Nephron (organoid): ENCODE results near the gene NUAK1.

Source experiments
- H3K27ac Mint-ChIP-seq, 3 experiments: 2 replicates each; pipeline ENCODE4 v1.8.0; 2020; ENCODE audit warnings: mixed read lengths in 3 of 3, mild to moderate bottlenecking in 2 of 3, moderate library complexity in 1 of 3
- H3K27me3 Mint-ChIP-seq: 2 replicates; pipeline ENCODE4 v1.8.0; 2021; ENCODE audit warnings: low read depth, mild to moderate bottlenecking, moderate library complexity, mixed read lengths
- H3K36me3 Mint-ChIP-seq: 2 replicates; pipeline ENCODE4 v1.8.0; 2020; ENCODE audit warnings: low read depth, mixed read lengths
- H3K4me1 Mint-ChIP-seq: 2 replicates; pipeline ENCODE4 v1.8.0; 2020; ENCODE audit warnings: mixed read lengths
- H3K4me3 Mint-ChIP-seq, 3 experiments: 2 replicates each; pipeline ENCODE4 v1.8.0; 2020; ENCODE audit warnings: mild to moderate bottlenecking in 3 of 3, mixed read lengths in 3 of 3, moderate library complexity in 2 of 3
- H3K9me3 Mint-ChIP-seq: 2 replicates; pipeline ENCODE4 v1.8.0; 2020; ENCODE audit warnings: mixed read lengths
- CTCF ChIP-seq, 3 experiments: fragments of 200-600 bp; sonication (generic); IDR thresholded peaks; one replicate each; pipeline ENCODE4 v1.5.0; 2021; ENCODE audit warnings: antibody characterized with exemption in 3 of 3; ENCODE audit not compliant: unreplicated experiment in 3 of 3

NUAK1 gene

GRCh38 chr12:106135781-106136180 lies 3.0 kb downstream of the NUAK1 start:
- no peaks in the 10 kb centered on the region for H3K9me3 Mint-ChIP-seq
- H3K36me3 Mint-ChIP-seq: no peaks in the 10 kb centered on the region
- peaks cover 81% of the 10 kb centered on the region for H3K4me1 Mint-ChIP-seq
- no peak for TF ChIP-seq CTCF (IDR thresholded peaks at IDR 0.05; ENCODE audit: unreplicated experiment in 3 of 3)
- H3K27me3 Mint-ChIP-seq: no peaks in the 10 kb centered on the region
- peak overlapping the region in 2 of 3 experiments; percentile 92 for H3K27ac Mint-ChIP-seq
- H3K4me3 Mint-ChIP-seq: peak overlapping the region; percentile 84 to 98 (median 88)

- H3K27me3 Mint-ChIP-seq: no peaks in the 10 kb centered on the region
- H3K9me3 Mint-ChIP-seq: no peaks in the 10 kb centered on the region
- peak overlapping the region; percentile 71 to 98 (median 88) for H3K4me3 Mint-ChIP-seq
- H3K4me1 Mint-ChIP-seq: peaks cover 81% of the 10 kb centered on the region
- H3K36me3 Mint-ChIP-seq: no peaks in the 10 kb centered on the region
- H3K27ac Mint-ChIP-seq: peak overlapping the region in 2 of 3 experiments; percentile 92
- TF ChIP-seq CTCF (IDR thresholded peaks at IDR 0.05; ENCODE audit: unreplicated experiment in 3 of 3): no peak
Observed at GRCh38 chr12:106135075-106135474, 3.7 kb downstream of the NUAK1 start.

- no peaks in the 10 kb centered on the region for H3K36me3 Mint-ChIP-seq
- no peaks in the 10 kb centered on the region for H3K9me3 Mint-ChIP-seq
- peak overlapping the region in 2 of 3 experiments; percentile 18 to 98 for H3K4me3 Mint-ChIP-seq
- H3K4me1 Mint-ChIP-seq: peaks cover 80% of the 10 kb centered on the region
- no peak for TF ChIP-seq CTCF (IDR thresholded peaks at IDR 0.05; ENCODE audit: unreplicated experiment in 3 of 3)
- H3K27ac Mint-ChIP-seq: peak overlapping the region in 2 of 3 experiments; percentile 22 to 92
- H3K27me3 Mint-ChIP-seq: no peaks in the 10 kb centered on the region
Observed at GRCh38 chr12:106134294-106134949, 4.3 kb downstream of the NUAK1 start.

- H3K36me3 Mint-ChIP-seq: no peaks in the 10 kb centered on the region
- no peaks in the 10 kb centered on the region for H3K9me3 Mint-ChIP-seq
- H3K4me1 Mint-ChIP-seq: peaks cover 90% of the 10 kb centered on the region
- peaks cover 3% of the 10 kb centered on the region for H3K27me3 Mint-ChIP-seq
- H3K4me3 Mint-ChIP-seq: peak overlapping the region in 1 of 3 experiments; percentile 17
- H3K27ac Mint-ChIP-seq: peak overlapping the region; percentile 36 to 78 (median 36)
- no peak for TF ChIP-seq CTCF (IDR thresholded peaks at IDR 0.05; ENCODE audit: unreplicated experiment in 3 of 3)
Observed at GRCh38 chr12:106133136-106134087, 5.3 kb downstream of the NUAK1 start.

GRCh38 chr12:106132175-106133135 lies 6.3 kb downstream of the NUAK1 start:
- H3K4me1 Mint-ChIP-seq: peaks cover 92% of the 10 kb centered on the region
- no peaks in the 10 kb centered on the region for H3K9me3 Mint-ChIP-seq

More at GRCh38 chr12:106132175-106133135, 6.3 kb downstream of the NUAK1 start:
- Mint-ChIP-seq H3K4me3 (peak overlapping the region in 1 of 3 experiments; percentile 37), H3K27me3 (peaks cover 5% of the 10 kb centered on the region), H3K36me3 (no peaks in the 10 kb centered on the region), H3K27ac (peak overlapping the region; percentile 78 to 82 (median 82))
- TF ChIP-seq CTCF (IDR thresholded peaks at IDR 0.05; ENCODE audit: unreplicated experiment in 3 of 3): no peak
